ENCODE measurements around the gene FADS3. TPM values are rescaled to one million over a fixed set of nuclear protein-coding genes. Genes with fewer than 3 reads are reported as not detected.
A peak's percentile ranks its signal among the peaks of the same experiment; 100 is the strongest.

Gene FADS3
- total RNA-seq, 2 donors from 2014 or later = 24.8 to 28.4 TPM

GRCh38 chr11:61914471-61915171, 23.3 kb upstream of the FADS3 start:
- Mint-ChIP-seq H3K4me3 (no peak overlapping the region), H3K27me3 (ENCODE audit: insufficient read depth) (peaks cover 24% of the 10 kb centered on the region), H3K27ac (no peak overlapping the region), H3K9me3 (no peaks in the 10 kb centered on the region), H3K4me1 (peaks cover 24% of the 10 kb centered on the region), H3K36me3 (ENCODE audit: low read depth) (no peaks in the 10 kb centered on the region)
- no peak for TF ChIP-seq CTCF (conservative IDR thresholded peaks at IDR 0.05)
- no peak overlapping the region for H3K9ac ChIP-seq (ENCODE audit: extremely low read depth, low read length, poor library complexity, severe bottlenecking)
- H3K4me3 ChIP-seq (ENCODE audit: low read length) = no peak overlapping the region
- no peak for DNase-seq
- H3K27me3 ChIP-seq (ENCODE audit: control insufficient read depth, insufficient read depth, low read length, poor library complexity, severe bottlenecking) = peaks cover 10% of the 10 kb centered on the region
- no peaks in the 10 kb centered on the region for H3K36me3 ChIP-seq (ENCODE audit: control insufficient read depth, insufficient read depth, low read length)
- WGBS, 2 experiments (ENCODE audit: insufficient coverage in 1 of 2, insufficient read length in 1 of 2) = 89 to 92% methylated on average over 4 to 7 of the region's 7 CpGs
- H3K4me1 ChIP-seq (ENCODE audit: control insufficient read depth, insufficient read depth, low read length) = no peaks in the 10 kb centered on the region
- H3K9me3 ChIP-seq (ENCODE audit: control insufficient read depth, low read length) = no peaks in the 10 kb centered on the region
- no peak overlapping the region for H3K27ac ChIP-seq (ENCODE audit: low read depth, low read length)

- H3K9ac ChIP-seq (ENCODE audit: extremely low read depth, low read length, poor library complexity, severe bottlenecking) = no peak overlapping the region
- no peak for DNase-seq
- H3K4me3 ChIP-seq (ENCODE audit: low read length) = no peak overlapping the region
- no peaks in the 10 kb centered on the region for H3K9me3 ChIP-seq (ENCODE audit: control insufficient read depth, low read length)
- H3K4me1 ChIP-seq (ENCODE audit: control insufficient read depth, insufficient read depth, low read length) = peaks cover 2% of the 10 kb centered on the region
- WGBS, 2 experiments (ENCODE audit: insufficient coverage in 1 of 2, insufficient read length in 1 of 2) = 82 to 90% methylated on average over 5 to 8 of the region's 8 CpGs
- Mint-ChIP-seq H3K4me1 (peaks cover 17% of the 10 kb centered on the region), H3K9me3 (no peaks in the 10 kb centered on the region), H3K27me3 (ENCODE audit: insufficient read depth) (peaks cover 20% of the 10 kb centered on the region), H3K27ac (no peak overlapping the region), H3K4me3 (no peak overlapping the region), H3K36me3 (ENCODE audit: low read depth) (no peaks in the 10 kb centered on the region)
- no peak overlapping the region for H3K27ac ChIP-seq (ENCODE audit: low read depth, low read length)
- H3K27me3 ChIP-seq (ENCODE audit: control insufficient read depth, insufficient read depth, low read length, poor library complexity, severe bottlenecking) = peaks cover 10% of the 10 kb centered on the region
- no peak for TF ChIP-seq CTCF (conservative IDR thresholded peaks at IDR 0.05)
- H3K36me3 ChIP-seq (ENCODE audit: control insufficient read depth, insufficient read depth, low read length) = no peaks in the 10 kb centered on the region
Observed at GRCh38 chr11:61913699-61914395, 22.5 kb upstream of the FADS3 start.

- Mint-ChIP-seq H3K27ac (no peak overlapping the region), H3K4me1 (peaks cover 10% of the 10 kb centered on the region), H3K36me3 (ENCODE audit: low read depth) (no peaks in the 10 kb centered on the region), H3K27me3 (ENCODE audit: insufficient read depth) (peaks cover 14% of the 10 kb centered on the region), H3K9me3 (no peaks in the 10 kb centered on the region), H3K4me3 (no peak overlapping the region)
- Histone ChIP-seq H3K27ac (ENCODE audit: low read depth, low read length) (no peak overlapping the region), H3K36me3 (ENCODE audit: control insufficient read depth, insufficient read depth, low read length) (no peaks in the 10 kb centered on the region), H3K9me3 (ENCODE audit: control insufficient read depth, low read length) (no peaks in the 10 kb centered on the region), H3K27me3 (ENCODE audit: control insufficient read depth, insufficient read depth, low read length, poor library complexity, severe bottlenecking) (peaks cover 6% of the 10 kb centered on the region), H3K9ac (ENCODE audit: extremely low read depth, low read length, poor library complexity, severe bottlenecking) (no peak overlapping the region), H3K4me3 (ENCODE audit: low read length) (no peak overlapping the region), H3K4me1 (ENCODE audit: control insufficient read depth, insufficient read depth, low read length) (peaks cover 6% of the 10 kb centered on the region)
- DNase-seq = peak; percentile 44
- TF ChIP-seq CTCF (conservative IDR thresholded peaks at IDR 0.05) = no peak
- WGBS, 2 experiments (ENCODE audit: insufficient coverage in 1 of 2, insufficient read length in 1 of 2) = 91 to 92% methylated on average over 16 to 18 of the region's 18 CpGs
Observed at GRCh38 chr11:61912991-61913698, 21.8 kb upstream of the FADS3 start.
